Measurements from ENCODE around the gene EAF1.
"Not testable (repeated sequence)": the region's sequence is repeated elsewhere in the genome, so short reads cannot be mapped to it uniquely, and the experiment has no call there.

EAF1 gene

DNA sequence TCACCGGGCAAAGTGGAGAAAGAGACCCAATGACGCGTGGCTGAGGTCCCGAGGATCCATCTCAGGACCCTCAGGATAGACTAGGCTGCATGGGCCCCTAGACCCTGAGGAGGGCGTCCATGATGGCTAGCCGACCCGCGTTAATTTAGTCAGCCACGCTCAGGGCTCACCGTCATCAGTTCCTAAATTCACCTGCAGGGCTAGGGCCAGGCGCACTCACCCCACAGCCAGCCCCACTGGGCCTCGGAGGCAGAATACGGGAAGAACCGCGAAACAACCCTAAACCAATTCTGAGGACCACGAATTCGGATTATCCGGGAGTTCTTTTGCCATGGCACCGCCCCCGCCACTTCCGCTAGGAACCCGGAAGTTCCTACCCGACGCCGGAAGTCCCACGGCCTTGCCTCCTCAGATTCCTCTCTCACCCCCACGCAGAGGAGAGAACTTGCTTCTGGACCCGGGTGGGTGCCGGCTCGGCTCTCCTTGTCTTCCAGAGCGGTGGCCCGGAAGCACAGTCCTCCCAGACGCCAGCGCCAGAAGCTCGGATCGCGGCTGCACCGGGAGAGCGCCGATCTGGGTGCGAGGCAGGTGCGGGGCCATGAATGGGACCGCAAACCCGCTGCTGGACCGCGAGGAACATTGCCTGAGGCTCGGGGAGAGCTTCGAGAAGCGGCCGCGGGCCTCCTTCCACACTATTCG lies at the start of gene EAF1, which contains the start of gene METTL6:
EAF1 (plus strand) TSS at position 417 of the 699 bp plus-strand sequence; CDS start at position 599, 182 bp downstream.
METTL6 (minus strand) TSS at position 363 of the 699 bp plus-strand sequence. CDS start 1,033 bp downstream, outside the sequence.
- peak; percentile 92 for DNase-seq (ENCODE audit: low spot score)

DNA sequence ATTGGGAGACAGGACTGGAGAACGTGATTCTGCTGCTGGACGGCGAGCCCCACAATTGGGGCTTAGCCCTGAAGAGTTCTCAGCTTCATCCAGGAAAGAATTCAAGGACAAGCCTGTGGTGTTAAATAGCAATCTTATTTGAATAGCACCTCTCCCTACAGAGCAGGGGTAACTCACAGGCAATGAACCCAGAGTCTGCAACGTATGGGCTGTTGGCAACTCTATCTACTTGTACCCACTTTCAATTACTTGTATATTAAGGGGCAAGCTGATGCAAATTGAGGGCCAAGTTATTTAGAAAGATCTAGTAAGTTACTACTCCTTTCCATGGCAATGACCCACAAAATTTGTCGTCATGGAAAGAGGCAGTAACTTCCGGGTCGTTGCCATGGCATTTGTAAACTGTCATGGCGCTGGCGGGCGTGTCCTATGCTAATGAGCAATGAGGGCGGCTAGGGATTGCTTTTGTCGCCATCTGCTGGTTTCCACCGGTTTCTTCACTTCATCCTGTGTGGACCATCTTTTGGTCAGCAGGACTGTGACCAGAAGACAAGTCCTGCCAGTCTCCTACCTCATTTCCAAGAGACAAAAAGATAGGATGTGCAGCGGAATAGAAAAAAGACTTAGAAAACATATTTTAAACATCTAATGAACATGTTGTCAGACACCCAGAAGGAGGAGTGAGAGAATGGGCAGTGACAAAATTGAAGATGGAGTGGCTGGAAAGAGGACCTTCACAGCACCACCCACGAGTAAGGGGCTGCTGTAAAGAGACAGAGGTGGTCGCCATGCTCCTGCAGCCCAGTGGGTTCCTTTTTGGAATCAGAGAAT lies 49.2 kb upstream of the EAF1 start:
- DNase-seq (ENCODE audit: low spot score), result peak; percentile 84

DNA sequence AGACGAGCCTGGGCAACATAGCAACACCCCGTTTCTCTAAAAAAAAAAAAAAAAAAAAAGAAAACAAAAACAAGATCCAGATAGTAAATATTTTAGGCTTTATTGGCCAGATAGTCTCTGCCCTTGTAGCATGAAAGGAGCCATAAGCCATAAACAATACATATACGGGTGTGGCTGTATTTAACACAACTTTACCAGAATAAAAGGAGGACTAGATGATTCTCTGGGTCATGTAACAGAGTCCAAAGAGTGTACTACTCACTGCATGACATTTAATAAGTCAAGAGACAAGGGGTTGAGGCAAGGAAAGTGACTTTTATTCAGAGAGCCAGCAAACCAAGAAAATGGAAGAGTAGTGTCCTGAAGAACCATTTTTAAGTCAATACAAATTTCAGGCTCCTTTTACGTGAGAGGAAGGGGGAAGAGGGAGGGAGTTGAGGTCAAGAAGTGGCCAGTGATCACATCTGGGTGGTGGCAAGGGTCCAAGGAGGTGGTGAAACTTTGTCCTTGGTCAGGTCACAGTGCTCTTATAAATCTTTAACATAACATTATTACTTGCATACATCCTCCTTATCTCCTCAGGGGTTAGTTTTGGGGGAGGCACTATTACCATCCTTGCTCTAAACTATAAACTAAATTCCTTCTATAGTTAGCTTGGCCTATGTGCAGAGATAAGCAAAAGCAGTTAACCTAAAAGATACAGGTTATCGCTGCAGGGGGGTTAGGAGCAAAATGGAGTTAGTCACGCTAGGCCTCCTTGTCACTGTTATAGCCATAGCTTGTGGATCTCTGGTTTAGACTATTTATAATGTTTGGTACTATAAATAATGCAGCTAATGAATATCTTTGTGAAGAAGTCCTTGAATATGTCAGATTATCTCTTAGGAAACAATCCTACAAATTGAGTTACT lies 46.2 kb upstream of the EAF1 start:
- DNase-seq (ENCODE audit: low spot score), result no peak

DNA sequence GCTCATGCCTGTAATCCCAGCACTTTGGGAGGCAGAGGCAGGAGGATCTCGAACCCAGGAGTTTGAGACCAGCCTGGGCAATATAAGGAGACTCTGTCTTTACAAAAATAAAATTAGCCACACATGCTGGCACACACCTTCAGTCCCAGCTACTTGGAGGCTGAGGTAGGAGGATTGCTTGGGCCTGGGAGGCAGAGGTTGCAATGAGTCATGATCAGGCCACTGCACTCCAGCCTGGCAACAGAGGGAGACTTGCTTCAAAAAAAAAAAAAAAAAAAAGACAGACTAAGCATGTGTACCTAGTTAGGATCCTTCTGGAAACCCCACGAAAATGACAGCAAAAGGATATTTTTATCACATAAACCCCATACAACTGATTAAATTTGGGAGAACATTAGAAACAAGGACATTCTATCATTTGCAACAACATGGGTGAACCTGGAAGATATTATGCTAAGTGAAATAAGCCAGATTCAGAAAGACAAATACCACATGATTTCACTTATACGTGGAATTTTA lies 44.9 kb upstream of the EAF1 start:
- DNase-seq (ENCODE audit: low spot score), result no peak

DNA sequence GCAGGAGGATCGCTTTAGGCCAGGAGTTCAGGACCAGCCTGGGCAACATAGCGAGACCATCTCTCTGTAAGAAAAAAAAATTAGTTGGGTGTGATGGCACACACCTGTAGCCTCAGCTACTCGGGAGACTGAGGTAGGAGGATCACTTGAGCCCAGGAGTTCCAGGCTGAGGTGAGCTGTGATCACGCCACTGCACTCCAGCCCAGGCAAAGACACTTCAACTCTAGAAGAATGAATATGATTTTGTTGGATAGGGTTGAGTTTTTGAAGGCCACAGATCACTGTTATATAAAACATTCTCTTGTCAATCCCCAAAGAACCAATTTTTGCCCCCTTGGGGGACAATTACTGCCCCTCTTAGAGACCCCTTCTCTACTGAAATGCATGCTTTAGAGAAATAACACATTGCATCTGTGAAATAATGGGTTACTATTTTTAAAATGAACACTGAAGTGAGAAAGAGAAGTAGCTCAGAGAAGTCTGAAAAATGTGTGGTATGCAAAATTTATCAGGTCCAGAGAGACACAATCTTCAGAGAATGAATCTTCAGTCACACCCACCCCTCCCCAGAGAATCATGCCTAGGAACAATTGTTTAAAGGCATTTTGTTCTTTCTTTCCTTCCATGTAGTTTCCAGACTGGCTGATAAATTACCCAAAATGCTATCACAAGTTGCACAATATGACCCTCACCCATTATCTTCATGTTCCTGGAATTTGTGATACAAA lies 42.7 kb upstream of the EAF1 start:
- no peak for DNase-seq (ENCODE audit: low spot score)

DNA sequence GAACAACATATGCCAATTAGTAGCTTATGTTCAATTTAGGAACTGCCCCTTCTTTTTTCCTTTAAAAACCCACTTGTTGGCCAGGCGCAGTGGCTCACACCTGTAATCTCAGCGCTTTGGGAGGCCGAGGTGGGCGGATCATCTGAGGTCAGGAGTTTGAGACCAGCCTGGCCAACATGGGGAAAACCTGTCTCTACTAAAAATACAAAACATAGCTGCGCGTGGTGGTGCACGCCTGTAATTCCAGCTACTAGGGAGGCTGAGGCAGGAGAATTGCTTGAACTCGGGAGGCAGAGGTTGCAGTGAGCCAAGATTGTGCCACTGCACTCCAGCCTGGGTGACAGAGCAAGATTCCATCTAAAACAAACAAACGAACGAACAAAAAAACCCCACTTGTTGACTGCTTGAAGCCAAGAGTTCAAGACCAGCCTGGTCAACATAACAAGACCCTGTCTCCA lies 42.1 kb upstream of the EAF1 start:
- not testable (repeated sequence) for DNase-seq (ENCODE audit: low spot score)

DNA sequence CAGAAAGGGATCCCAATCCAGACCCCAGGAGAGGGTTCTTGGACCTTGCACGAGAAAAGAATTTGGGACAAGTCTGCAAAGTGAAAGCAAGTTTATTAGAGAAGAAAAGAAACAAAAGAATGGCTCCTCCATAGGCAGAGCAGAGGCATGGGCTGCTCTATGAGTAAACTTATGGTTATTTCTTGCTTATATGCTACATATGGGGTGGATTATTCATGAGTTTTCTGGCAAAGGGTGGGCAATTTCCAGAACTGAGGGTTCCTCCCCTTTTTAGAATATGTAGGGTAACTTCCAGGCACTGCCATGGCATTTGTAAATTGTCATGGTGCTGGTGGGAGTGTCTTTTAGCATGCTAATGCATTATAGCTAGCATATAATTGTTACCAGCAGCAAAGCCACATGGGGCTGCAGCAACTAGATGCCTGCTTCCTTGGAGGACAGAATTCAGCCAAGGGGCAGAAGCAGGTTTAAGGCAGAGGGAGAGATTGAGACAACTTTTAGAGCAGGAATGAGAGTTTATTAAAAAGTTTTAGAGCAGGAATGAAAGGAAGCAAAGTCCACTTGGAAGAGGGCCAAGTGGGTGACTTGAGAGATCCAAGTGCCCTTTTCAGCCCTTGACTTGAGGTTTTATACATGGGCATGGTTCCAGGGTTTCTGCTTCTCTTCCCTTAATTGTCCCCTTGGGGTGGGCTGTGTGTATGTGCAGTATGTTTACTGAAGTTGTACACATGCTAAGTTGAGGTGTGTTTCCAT lies 41.3 kb upstream of the EAF1 start:
- DNase-seq (ENCODE audit: low spot score), result no peak

DNA sequence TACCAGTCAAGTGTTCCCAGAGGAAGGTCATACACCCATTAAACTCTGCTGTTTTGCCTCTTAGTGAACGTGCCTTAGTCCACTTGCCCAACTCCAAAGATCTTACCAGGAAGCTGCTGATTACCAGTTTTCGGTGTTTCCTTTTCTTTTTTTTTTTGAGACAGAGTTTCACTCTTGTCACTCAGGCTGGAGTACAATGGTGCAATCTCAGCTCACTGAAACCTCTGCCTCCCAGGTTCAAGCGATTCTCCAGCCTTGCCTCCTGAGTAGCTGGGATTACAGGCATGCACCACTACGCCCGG lies 40.8 kb upstream of the EAF1 start:
- not testable (repeated sequence) for DNase-seq (ENCODE audit: low spot score)

DNA sequence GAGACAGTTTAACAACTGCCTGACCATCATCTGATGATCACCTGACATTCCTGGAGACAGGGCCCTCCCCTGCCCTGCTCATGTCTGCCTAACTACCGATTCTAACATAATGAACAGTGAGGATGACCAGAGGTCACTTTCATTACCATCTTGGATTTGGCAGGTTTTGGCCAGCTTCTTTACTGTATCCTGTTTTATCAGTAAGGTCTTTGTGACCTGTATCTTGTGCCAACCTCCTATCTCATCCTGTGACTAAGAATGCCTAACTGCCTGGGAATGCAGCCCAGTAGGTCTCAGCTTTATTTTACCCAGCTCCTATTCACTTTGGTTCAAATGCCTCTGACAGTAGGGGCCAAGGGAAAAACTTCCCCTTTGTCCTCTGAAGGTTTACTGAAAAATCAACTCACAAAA lies 40.2 kb upstream of the EAF1 start:
- DNase-seq (ENCODE audit: low spot score), result no peak

DNA sequence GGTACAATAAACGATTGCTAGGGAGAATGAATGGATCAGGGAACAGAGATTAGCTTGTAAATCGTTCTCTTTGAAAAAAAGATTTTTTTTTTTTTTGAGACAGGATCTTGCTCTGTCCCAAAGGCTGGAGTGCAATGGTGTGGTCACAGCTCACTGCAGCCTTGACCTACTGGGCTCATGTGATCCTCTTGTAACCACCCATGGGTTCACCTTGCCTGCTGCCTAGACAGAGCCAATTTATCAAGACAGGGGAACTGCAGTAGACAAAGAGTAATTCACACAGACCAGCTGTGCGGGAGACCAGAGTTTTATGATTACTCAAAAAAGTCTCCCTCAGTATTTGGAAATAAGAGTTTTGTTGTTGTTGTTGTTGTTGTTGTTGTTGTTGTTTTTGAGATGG lies 39.7 kb upstream of the EAF1 start:
- no peak for DNase-seq (ENCODE audit: low spot score)

DNA sequence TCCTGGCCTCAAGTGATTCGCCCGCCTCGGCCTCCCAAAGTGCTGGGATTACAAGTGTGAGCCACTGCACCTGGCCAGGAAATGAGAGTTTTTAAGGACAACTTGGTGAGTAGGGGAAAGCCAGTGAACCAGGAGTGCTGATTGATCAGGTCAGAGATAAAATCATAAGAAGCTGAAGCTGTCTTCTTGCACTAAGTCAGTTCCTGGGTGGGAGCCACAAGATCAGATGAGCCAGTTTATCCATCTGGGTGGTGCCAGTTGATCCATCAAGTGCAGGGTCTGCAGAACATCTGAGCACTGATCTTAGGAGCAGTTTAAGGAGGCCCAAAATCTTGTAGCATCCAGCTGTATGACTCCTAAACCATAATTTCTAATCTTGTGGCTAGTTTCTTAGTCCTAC lies 39.1 kb upstream of the EAF1 start:
- DNase-seq (ENCODE audit: low spot score), result not testable (repeated sequence)

DNA sequence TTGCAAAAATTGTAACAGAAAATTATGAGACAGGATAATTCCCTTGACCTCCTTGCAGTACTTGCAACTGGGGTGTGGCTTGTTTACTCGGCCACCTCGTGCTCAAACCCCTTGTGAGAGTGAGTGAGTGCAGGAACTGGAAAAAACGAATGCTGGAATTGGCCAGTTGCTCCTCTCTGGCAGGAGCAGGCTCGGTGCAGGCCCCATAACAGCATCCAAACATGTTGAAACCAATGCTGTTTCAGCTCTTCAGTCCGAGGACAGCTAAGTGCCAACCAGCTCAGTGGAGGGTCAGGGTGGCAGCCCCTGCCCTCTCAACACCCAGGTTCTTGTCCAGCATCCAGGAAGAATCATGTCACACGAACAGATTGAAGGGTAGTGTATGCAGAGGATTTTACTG lies 36.9 kb upstream of the EAF1 start:
- DNase-seq (ENCODE audit: low spot score), result no peak

DNA sequence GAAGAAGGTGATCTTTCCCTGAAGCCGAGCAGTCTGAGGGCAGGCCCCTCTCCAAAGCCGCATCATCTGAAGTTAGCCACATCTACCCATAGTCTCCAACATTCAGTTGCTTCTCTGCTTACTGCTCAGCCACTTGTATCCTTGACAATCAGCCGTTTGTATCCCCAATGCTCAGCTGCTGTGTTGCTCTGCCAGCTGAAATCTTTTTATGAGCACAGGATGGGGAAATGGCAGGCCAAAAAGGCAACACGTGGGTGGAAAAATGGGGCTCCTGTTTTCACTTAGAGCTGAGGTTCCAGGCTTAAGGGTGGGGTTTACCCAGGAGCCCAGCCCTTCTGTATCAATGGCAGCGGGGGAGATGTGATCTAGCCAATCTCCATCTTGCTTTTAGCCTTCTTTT lies 36.4 kb upstream of the EAF1 start:
- no peak for DNase-seq (ENCODE audit: low spot score)

DNA sequence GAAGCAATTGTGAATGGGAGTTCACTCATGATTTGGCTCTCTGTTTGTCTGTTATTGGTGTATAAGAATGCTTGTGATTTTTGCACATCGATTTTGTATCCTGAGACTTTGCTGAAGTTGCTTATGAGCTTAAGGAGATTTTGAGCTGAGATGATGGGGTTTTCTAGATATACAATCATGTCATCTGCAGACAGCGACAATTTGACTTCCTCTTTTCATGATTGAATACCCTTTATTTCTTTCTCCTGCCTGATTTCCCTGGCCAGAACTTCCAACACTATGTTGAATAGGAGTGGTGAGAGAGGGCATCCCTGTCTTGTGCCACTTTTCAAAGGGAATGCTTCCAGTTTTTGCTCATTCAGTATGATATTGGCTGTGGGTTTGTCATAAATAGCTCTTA lies 34.1 kb upstream of the EAF1 start:
- DNase-seq (ENCODE audit: low spot score), result not testable (repeated sequence)

DNA sequence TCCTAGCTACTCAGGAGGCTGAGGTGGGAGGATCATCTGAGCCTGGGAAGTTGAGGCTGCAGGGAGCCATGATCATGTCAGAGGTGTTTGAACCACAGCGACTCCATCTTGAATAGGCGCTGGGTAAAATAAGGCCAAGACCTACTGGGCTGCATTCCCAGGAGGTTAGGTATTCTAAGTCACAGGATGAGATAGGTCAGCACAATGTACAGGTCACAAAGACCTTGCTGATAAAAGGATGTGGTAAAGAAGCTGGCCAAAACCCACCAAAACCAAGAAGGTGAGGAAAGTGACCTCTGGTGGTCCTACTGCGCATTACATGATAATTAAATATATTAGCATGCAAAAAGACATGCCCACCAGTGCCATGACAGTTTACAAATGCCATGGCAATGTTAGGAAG lies 28.7 kb upstream of the EAF1 start:
- not testable (repeated sequence) for DNase-seq (ENCODE audit: low spot score)

DNA sequence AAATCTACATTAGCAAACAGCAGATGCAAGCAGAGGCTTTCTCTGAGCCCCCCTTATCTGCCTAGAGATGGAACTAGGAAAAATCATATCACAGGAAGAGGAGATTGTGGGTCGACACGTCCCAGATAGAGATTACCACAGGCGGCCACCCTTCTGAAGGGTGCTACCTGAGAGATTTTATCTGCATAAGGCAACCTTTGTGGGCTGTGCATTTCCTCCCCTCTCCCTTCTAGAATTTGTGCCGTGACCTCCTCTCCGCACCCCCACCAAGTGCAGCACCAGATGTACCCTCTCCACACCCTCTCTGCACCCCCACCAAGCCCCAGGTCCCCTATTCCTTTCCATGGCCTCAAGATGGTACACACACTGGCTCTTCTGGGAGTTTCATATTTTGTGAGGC lies 27.4 kb upstream of the EAF1 start:
- no peak for DNase-seq (ENCODE audit: low spot score)

DNA sequence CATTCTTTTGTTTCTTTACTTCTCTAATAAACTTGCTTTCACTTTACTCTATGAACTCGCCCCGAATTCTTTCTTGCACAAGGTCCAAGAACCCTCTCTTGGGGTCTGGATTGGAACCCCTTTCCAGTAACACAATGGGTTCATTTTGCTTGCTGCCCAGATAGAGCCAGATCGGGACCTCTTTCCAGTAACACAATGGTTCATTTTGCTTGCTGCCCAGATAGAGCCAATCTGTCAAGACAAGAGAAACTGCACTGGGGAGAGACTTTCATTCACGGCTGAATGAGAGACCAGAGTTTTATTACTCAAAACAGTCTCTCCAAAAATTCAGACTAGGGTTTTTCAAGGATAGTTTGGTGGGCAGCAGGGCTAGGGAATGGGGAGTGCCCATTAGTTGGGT lies 25.5 kb upstream of the EAF1 start:
- no peak for DNase-seq (ENCODE audit: low spot score)

DNA sequence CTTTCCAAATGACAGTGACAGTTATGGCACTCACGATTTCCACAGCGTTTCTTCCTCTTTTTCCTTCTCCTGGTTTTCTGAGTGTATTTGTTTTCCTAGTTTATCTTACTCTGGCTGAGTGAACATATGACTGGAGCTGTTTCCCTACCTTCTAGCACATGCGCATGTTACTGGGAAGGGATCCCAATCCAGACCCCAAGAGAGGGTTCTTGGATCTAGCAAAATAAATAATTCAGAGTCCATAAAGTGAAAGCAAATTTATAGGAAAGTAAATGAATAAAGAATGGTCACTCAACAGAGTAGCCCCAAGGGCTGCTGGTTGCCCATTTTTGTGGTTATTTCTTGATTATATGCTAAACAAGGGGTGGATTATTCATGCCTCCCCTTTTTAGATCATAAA lies 23.9 kb upstream of the EAF1 start:
- no peak for DNase-seq (ENCODE audit: low spot score)

DNA sequence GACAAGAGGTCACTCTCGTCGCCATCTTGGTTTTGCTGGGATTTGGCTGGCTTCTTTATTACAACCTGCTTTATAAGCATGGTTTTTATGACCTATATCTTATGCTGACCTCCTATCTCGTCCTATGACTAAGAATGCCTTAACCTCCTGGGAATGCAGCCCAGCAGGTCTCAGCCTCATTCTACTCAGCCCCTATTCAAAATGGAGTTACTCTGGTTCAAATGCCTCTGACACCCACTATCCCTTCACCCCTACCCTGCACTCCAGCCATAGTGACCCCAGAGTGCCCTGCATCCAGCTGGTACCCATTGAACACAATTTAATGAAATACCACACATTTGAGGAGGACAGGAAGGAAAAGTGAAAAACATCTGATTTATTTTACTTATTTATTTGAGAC lies 23.4 kb upstream of the EAF1 start:
- DNase-seq (ENCODE audit: low spot score), result no peak

DNA sequence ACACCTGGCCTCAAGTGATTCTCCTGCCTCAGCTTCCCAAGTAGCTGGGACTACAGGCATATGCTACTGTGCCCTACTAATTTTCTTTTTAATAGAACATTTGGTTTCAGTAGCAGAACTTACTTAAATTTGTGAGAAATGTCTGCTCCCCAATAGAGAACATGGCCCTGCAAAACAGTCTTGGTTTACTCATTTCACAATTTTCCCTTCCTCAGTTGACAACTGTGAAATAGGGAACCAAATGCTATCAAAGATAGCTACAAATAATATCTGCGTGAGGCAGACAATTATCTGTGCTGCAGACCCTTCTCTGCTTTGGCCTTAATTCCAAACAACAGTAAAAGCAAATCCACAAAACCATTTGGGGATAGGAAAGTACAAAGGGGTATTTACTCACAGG lies 22.6 kb upstream of the EAF1 start:
- no peak for DNase-seq (ENCODE audit: low spot score)
